ENCODE measurements around the gene PLCB1.

Gene PLCB1

DNA sequence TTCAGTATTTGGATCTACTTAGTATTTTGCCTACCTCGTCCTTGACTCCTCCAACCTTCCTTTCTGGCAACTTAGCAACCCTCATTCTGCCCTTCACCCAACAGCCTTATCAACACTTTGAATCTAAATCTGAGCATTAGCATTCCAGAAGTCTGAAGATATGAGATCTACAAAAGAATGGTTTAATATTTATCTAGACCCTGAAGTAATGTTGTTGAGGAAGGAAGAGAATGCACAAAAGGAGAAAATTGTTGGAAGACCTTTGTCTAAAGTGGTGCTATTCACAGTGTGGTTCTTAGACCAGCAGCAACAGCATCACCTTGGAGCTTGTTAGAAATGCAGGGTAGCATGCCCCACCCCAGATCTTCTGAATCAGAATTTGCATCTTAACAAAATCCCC lies 738.6 kb downstream of the PLCB1 start:
- Mint-ChIP-seq H3K27ac (no peak overlapping the region), H3K27me3 (no peaks in the 10 kb centered on the region), H3K4me3 (no peak overlapping the region), H3K36me3 (no peaks in the 10 kb centered on the region), H3K9me3 (no peaks in the 10 kb centered on the region), H3K4me1 (no peaks in the 10 kb centered on the region)
- DNase-seq, result no peak
- CTCF ChIA-PET, result no interaction called here

DNA sequence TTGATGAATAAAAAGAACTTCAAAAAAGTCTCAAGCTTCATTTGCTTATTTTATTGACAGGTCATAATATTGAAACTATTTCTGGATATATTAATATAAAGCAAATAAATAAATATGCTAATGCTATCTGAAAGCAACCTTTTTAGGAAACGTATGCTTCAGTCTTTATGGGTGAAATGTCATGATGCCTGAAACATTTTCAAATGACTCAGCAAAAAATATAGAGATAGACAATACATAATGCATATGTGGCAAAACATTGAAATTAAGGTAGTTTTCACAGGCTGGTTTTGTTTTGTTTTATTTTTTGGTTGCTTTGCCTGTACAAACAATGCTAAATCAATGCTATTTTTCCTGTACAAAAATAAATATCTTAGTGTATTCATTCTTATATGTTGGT lies 742.4 kb downstream of the PLCB1 start:
- no peaks in the 10 kb centered on the region for H3K4me1 Mint-ChIP-seq
- CTCF ChIA-PET, result no interaction called here

DNA sequence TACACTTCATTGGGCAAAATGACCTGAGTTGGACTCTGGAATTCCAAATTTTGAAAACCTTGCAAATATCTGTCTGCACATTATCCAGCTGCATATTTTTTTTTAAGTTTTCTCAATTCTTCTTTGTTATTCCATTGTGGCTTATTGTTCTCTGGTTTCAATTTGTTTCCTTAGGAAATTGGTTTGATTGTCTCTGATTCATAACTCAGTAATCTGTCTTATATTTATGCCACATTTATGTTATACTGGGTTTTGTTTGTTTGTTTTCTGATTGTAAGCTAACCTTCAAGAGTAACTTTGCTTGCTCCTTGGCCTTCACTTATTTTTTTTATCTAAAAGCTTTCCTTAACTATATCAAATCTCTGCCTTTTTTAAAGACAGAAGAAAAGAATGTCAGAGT lies 743.5 kb downstream of the PLCB1 start:
- CTCF ChIA-PET, result no interaction called here
- no peak for DNase-seq
- no peaks in the 10 kb centered on the region for H3K27me3 Mint-ChIP-seq
- H3K9me3 Mint-ChIP-seq, result no peaks in the 10 kb centered on the region
- no peak overlapping the region for H3K4me3 Mint-ChIP-seq
- no peaks in the 10 kb centered on the region for H3K36me3 Mint-ChIP-seq
- no peaks in the 10 kb centered on the region for H3K4me1 Mint-ChIP-seq
- no peak overlapping the region for H3K27ac Mint-ChIP-seq

More for the DNA sequence above, 742.4 kb downstream of the PLCB1 start:
- Mint-ChIP-seq H3K27ac (no peak overlapping the region), H3K36me3 (no peaks in the 10 kb centered on the region), H3K4me3 (no peak overlapping the region), H3K9me3 (no peaks in the 10 kb centered on the region), H3K27me3 (no peaks in the 10 kb centered on the region)
- no peak for DNase-seq

DNA sequence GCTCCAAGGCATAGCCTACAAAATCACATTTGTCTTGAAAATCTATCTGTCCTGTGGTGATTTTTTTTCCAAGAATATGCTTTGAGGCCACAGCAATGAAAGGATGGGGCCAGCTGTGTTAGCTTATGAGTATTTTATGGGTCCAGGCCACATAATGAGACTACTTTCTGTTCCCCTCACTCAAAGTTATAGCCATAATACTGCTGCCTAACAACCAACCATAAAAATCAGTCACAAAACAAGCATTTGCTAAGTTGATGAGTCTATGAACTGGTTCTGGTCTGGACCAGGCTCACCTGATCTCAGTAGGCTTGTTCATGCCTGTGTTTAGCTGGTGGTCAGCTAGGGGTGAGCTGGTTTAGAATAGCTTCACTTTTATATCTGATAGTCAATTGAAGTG lies 744.3 kb downstream of the PLCB1 start:
- CTCF ChIA-PET, result no interaction called here
- H3K4me1 Mint-ChIP-seq, result no peaks in the 10 kb centered on the region
- no peak overlapping the region for H3K27ac Mint-ChIP-seq
- no peaks in the 10 kb centered on the region for H3K27me3 Mint-ChIP-seq
- no peaks in the 10 kb centered on the region for H3K36me3 Mint-ChIP-seq
- no peaks in the 10 kb centered on the region for H3K9me3 Mint-ChIP-seq
- no peak for DNase-seq
- H3K4me3 Mint-ChIP-seq, result no peak overlapping the region

DNA sequence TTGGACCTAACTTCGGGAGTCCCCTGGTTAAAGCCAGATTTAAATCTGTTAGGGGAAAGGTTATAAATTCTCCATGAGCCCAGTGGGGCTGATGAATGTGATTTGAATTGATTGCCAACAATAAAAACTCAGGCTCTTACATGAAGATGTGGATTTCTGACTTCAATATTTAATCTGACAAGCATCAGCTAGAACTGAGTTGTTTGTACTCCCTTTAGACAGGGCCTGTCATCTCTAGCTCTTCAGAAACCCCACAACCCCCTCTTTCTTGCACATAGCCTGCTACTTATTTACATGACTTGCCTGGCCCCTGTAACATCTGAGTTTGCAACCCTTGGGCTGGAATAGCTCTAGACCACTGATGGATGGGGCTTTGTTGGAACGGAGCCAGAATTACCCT lies 745.2 kb downstream of the PLCB1 start:
- no peak overlapping the region for H3K27ac Mint-ChIP-seq
- DNase-seq, result no peak
- no peak overlapping the region for H3K4me3 Mint-ChIP-seq
- CTCF ChIA-PET, result no interaction called here
- no peaks in the 10 kb centered on the region for H3K9me3 Mint-ChIP-seq
- H3K27me3 Mint-ChIP-seq, result no peaks in the 10 kb centered on the region
- no peaks in the 10 kb centered on the region for H3K36me3 Mint-ChIP-seq
- H3K4me1 Mint-ChIP-seq, result no peaks in the 10 kb centered on the region

DNA sequence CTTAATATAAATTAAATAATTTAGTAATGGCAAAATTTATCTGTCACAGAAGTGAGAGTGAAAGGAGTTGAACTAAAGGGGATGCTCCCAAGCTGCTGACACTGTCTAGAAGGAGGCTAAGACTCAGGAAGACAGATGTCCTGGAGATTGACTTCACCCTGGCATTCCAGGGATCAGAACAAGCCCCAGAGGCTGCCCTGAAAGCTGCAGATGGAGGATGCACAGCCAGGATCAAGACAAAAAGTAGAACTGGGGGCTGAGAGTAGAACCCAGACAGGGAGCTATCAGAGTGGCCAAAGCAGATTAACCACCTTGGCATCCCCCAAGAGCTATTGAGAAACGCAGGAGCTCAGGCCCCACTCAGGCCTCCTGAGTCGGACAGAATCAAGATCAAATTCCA lies 747.6 kb downstream of the PLCB1 start:
- H3K4me1 Mint-ChIP-seq, result no peaks in the 10 kb centered on the region
- H3K27me3 Mint-ChIP-seq, result no peaks in the 10 kb centered on the region
- H3K4me3 Mint-ChIP-seq, result no peak overlapping the region
- no peaks in the 10 kb centered on the region for H3K36me3 Mint-ChIP-seq
- H3K27ac Mint-ChIP-seq, result no peak overlapping the region
- H3K9me3 Mint-ChIP-seq, result no peaks in the 10 kb centered on the region
- CTCF ChIA-PET, result no interaction called here
- DNase-seq, result no peak

DNA sequence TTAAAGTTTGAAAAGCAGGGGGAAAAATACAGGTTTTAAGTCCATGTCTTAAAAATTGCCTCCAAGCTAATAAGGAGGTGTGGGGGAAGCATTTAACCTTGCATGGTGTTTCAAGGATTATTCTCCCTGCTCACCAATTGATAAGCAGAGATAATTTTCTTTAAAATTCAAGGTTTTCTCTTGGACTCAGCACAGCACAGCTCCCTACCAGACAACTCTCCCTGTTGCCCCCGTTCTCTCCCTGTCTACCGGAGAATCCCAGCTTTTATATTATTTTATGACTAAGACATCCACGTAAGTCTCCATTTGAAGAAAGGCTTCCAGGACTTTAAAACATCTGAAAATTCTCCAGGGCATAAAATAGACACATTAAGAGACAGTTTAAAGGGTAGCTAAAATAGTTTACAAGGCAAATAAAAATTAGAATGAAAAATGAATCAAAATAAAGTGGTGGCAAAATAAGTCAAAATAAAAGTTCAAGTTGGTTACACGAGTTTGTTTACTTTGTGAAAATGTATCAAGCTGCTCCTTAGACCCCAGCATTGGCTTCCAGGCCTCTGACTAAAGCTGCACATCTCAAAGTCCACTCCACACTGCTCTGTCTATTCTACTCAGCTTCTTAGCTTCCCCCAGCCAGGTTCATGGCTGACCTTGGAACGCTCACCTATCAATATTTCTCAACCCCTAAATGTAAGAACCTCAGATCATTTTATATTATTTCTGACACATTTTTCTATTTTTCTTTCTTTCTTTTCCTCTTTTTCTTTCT lies 748.2 kb downstream of the PLCB1 start:
- Mint-ChIP-seq H3K4me3 (no peak overlapping the region), H3K27me3 (no peaks in the 10 kb centered on the region), H3K27ac (no peak overlapping the region), H3K4me1 (no peaks in the 10 kb centered on the region), H3K36me3 (no peaks in the 10 kb centered on the region), H3K9me3 (no peaks in the 10 kb centered on the region)
- no peak for DNase-seq
- CTCF ChIA-PET, result interaction anchor here (0.7 kb wide), 1 partner anchor 41 kb away, joined by 4 read pairs; no protein-coding TSS in a partner anchor

DNA sequence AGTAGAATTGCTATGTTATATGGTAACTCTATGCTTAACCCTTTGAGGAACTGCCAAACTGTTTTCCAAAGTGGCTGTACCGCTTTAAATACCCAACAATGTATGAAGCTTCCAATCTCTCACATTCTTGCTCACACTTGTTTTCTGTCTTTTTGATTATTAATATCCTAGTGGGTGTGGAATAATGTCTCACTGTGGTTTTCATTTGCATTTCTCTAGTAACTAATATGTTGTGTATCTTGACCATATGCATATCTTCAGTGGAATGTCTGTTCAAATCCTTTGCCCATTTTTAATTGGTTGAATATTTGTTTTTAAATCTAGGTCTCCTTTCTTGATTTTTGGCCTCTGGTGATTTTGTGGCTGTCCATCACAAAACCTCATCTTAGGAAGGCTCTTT lies 759.0 kb downstream of the PLCB1 start:
- peaks cover 21% of the 10 kb centered on the region for H3K9me3 Mint-ChIP-seq
- no peaks in the 10 kb centered on the region for H3K4me1 Mint-ChIP-seq
- H3K27ac Mint-ChIP-seq, result no peak overlapping the region
- no peaks in the 10 kb centered on the region for H3K27me3 Mint-ChIP-seq
- DNase-seq, result no peak
- H3K4me3 Mint-ChIP-seq, result no peak overlapping the region
- CTCF ChIA-PET, result no interaction called here
- H3K36me3 Mint-ChIP-seq, result no peaks in the 10 kb centered on the region

DNA sequence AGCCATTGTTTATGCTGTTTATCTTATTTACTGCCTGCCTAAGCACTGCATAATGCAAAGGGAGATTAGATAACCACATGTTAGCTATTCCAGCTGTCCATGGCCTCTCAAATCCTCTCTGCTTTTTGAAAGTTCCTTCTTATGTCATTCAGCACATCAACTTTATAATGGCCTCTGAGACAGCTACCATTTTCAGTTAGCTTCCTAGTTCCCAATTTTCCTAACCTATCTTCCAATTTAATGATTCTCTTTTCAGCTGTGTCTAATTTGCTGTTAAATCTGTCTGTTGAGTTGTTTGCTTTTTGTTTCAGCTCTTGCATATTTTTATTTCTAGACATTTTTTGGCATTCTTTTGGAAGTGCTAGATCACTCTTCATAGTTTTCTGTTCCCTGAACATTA lies 763.4 kb downstream of the PLCB1 start:
- Mint-ChIP-seq H3K27me3 (no peaks in the 10 kb centered on the region), H3K4me3 (no peak overlapping the region), H3K27ac (no peak overlapping the region), H3K36me3 (no peaks in the 10 kb centered on the region), H3K9me3 (peaks cover 27% of the 10 kb centered on the region), H3K4me1 (no peaks in the 10 kb centered on the region)
- no peak for DNase-seq
- CTCF ChIA-PET, result no interaction called here

DNA sequence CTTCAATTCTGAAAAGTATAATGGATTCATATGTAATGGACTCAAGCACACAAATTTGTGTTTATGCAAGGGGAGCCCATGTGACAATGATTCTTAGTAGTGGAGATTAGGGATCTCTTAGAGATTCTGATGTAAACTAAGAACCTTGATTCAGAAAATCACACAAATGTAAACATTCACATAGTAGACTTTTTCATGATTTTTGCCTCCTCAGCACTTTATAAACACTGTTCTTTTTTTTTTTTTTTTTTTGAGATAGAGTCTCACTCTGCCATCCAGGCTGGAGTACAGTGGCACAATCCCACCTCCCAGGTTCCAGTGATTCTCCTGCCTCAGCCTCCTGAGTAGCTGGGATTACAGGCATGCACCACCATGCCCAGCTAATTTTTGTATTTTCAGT lies 766.8 kb downstream of the PLCB1 start:
- Mint-ChIP-seq H3K4me3 (no peak overlapping the region), H3K4me1 (no peaks in the 10 kb centered on the region), H3K9me3 (peaks cover 27% of the 10 kb centered on the region), H3K27me3 (no peaks in the 10 kb centered on the region), H3K27ac (no peak overlapping the region), H3K36me3 (no peaks in the 10 kb centered on the region)
- DNase-seq, result no peak
- CTCF ChIA-PET, result no interaction called here

DNA sequence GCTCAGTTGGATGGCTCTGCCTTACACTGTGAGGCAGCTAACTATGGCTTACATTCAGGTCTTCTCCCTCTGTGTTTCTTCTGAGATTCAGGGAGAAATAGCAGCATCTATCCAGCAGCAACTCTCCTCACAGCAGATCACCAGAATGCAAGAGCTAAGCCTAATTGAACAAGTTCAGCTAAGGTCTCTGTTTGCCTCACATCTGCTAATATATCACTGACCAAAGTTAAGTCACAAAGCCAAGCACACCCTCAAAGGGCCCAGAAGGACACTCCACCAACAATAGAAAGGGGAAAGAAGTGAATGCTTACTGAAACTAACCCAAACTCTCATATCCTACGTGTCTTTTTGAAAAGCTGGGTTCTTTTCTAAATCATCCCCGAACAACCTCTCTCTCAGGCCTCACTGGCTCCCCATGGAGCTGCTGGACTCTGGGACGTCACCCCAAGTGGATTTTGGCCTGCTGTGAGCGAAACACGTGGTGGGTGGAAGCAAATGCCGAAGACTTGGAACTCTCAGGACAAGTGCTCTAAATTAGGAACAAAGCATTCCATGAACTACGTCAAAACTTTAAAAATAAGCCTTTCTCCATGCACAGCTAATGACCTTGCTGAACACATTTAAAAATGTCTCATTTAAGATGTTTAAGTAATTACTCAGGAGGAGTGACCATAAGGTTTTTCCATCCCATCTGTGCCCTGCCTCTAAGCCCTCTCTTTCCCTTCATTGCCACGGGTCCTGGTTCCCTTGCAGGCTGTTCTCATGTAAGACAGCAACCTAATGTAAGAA lies 769.4 kb downstream of the PLCB1 start:
- H3K27ac Mint-ChIP-seq, result no peak overlapping the region
- H3K36me3 Mint-ChIP-seq, result no peaks in the 10 kb centered on the region
- no peak for DNase-seq
- CTCF ChIA-PET, result no interaction called here
- H3K9me3 Mint-ChIP-seq, result peaks cover 6% of the 10 kb centered on the region
- no peaks in the 10 kb centered on the region for H3K27me3 Mint-ChIP-seq
- H3K4me3 Mint-ChIP-seq, result no peak overlapping the region
- no peaks in the 10 kb centered on the region for H3K4me1 Mint-ChIP-seq

DNA sequence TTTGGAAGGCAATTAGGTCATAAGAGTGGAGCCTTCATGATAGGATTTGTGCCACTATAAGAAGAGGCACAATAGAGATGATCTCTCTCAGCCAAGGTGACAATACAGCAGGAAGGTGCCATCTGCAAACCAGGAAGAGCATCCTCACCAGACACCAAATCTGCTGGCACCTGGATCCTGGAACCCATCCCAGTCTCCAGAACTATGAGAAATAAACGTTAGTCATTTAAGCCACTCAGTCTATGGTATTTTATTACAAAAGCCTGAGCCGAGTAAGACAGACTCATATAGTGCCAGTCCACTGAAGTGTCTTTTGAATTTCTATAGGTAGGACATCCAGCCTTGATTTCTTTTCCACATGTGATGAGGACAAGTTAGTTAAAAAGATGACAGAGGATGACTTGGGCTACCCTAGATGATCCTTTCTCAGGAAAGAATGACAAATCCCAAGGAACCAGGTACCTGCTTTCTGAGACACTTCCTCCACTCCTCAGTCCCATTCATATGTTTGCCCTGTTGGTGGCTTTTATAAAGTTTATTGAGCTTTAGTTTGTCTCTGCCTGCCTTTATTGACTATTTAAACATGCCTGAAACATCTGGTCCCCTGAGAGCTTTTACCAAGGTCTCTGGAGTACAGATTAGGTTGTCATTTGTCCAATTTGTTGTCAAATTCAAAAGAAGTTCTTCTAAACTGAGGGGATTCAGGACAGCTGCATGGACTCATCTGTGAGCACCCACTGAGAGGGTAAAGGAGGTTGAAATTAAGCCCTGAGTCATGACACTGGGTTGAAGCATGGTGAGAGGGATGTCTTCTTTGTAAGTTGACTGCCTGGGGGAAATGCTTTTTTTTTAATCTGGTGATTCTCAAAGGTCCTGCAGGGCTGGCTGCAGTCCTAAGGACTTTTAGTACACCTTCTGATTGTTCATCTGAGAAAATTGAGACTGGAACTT lies 771.9 kb downstream of the PLCB1 start:
- Mint-ChIP-seq H3K27ac (no peak overlapping the region), H3K27me3 (no peaks in the 10 kb centered on the region), H3K4me3 (no peak overlapping the region), H3K4me1 (no peaks in the 10 kb centered on the region), H3K9me3 (peaks cover 3% of the 10 kb centered on the region), H3K36me3 (no peaks in the 10 kb centered on the region)
- no peak for DNase-seq
- CTCF ChIA-PET, result no interaction called here

DNA sequence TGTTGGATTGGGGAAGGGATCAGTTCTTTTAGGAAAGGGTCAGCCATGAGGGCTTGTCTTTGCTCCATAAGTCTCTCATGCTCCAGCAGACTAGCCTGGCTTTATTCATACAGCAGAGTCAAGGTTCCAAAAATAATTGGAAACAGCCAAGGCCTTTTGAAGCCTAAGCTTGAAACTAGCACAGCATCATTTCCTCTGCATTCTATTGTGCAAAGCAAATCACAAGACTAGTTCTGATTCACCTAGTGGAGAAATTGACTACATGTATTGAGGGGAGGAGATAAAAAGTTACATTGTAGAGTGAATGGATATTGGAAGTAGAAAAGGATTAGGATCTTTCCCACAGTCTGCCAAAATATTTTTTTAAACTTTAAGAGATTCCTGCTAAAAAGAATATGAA lies 777.5 kb downstream of the PLCB1 start:
- DNase-seq, result no peak
- H3K4me3 Mint-ChIP-seq, result no peak overlapping the region

DNA sequence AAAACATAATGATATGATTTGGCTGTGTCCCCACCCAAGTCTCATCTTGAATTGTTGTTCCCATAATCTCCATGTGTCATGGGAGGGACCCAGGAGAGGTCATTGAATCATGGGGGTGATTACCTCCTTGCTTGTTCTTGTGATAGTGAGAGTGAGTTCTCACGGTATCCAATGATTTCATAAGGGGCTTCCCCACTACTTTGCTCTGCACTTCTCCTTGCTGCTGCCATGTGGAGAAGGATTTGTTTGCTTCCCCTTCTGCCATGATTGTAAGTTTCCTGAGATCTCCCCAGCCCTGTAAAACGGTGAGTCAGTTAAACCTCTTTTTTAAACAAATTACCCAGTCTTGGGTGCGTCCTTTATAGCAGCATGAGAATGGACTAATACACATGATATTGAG lies 780.0 kb downstream of the PLCB1 start:
- CTCF ChIA-PET, result no interaction called here
- no peak overlapping the region for H3K4me3 Mint-ChIP-seq
- H3K36me3 Mint-ChIP-seq, result no peaks in the 10 kb centered on the region
- no peak overlapping the region for H3K27ac Mint-ChIP-seq
- no peaks in the 10 kb centered on the region for H3K27me3 Mint-ChIP-seq
- no peak for DNase-seq
- no peaks in the 10 kb centered on the region for H3K4me1 Mint-ChIP-seq
- H3K9me3 Mint-ChIP-seq, result peaks cover 10% of the 10 kb centered on the region

More for the DNA sequence above, 777.5 kb downstream of the PLCB1 start:
- H3K27me3 Mint-ChIP-seq, result no peaks in the 10 kb centered on the region
- H3K27ac Mint-ChIP-seq, result no peak overlapping the region
- CTCF ChIA-PET, result no interaction called here
- H3K9me3 Mint-ChIP-seq, result peaks cover 4% of the 10 kb centered on the region
- H3K4me1 Mint-ChIP-seq, result no peaks in the 10 kb centered on the region
- no peaks in the 10 kb centered on the region for H3K36me3 Mint-ChIP-seq

All from activated naive CD4-positive, alpha-beta T cell treated with anti-CD3 and anti-CD28 coated beads, Interleukin-2, amount 10 ng/mL, durations not matched to agents 7 days and 5 days (primary cell).